ENCODE measurements around the gene PLXDC1. TPM values are rescaled to one million over a fixed set of nuclear protein-coding genes. Genes with fewer than 3 reads are reported as not detected.

The PLXDC1 gene
- total RNA-seq, 1 donor from 2014 or later = 19.7 TPM

- H3K36me3 Mint-ChIP-seq (ENCODE audit: unreplicated experiment) = peaks cover 2% of the 10 kb centered on the region
- H3K9me3 Mint-ChIP-seq (ENCODE audit: unreplicated experiment) = no peaks in the 10 kb centered on the region
- TF ChIP-seq CTCF (IDR thresholded peaks at IDR 0.05) = no peak
- peaks cover 11% of the 10 kb centered on the region for H3K4me1 Mint-ChIP-seq (ENCODE audit: unreplicated experiment)
- H3K27me3 Mint-ChIP-seq (ENCODE audit: unreplicated experiment) = peaks cover 3% of the 10 kb centered on the region
- no peak overlapping the region for H3K4me3 Mint-ChIP-seq (ENCODE audit: unreplicated experiment)
- no peak for DNase-seq (ENCODE audit: extremely low spot score, unreplicated experiment)
- H3K27ac Mint-ChIP-seq (ENCODE audit: unreplicated experiment) = no peak overlapping the region
Observed at GRCh38 chr17:39104046-39104445, 47.4 kb downstream of the PLXDC1 start.

- Mint-ChIP-seq H3K27ac (ENCODE audit: unreplicated experiment) (no peak overlapping the region), H3K4me1 (ENCODE audit: unreplicated experiment) (peaks cover 19% of the 10 kb centered on the region), H3K4me3 (ENCODE audit: unreplicated experiment) (no peak overlapping the region), H3K27me3 (ENCODE audit: unreplicated experiment) (peaks cover 5% of the 10 kb centered on the region), H3K36me3 (ENCODE audit: unreplicated experiment) (peaks cover 2% of the 10 kb centered on the region), H3K9me3 (ENCODE audit: unreplicated experiment) (no peaks in the 10 kb centered on the region)
- DNase-seq (ENCODE audit: extremely low spot score, unreplicated experiment) = no peak
- no peak for TF ChIP-seq CTCF (IDR thresholded peaks at IDR 0.05)
Observed at GRCh38 chr17:39101091-39101490, 50.3 kb downstream of the PLXDC1 start.

GRCh38 chr17:39100530-39100929 lies 50.9 kb downstream of the PLXDC1 start:
- Mint-ChIP-seq H3K27me3 (ENCODE audit: unreplicated experiment) (peaks cover 5% of the 10 kb centered on the region), H3K36me3 (ENCODE audit: unreplicated experiment) (peaks cover 2% of the 10 kb centered on the region)
- no peak for TF ChIP-seq CTCF (IDR thresholded peaks at IDR 0.05)

DNA sequence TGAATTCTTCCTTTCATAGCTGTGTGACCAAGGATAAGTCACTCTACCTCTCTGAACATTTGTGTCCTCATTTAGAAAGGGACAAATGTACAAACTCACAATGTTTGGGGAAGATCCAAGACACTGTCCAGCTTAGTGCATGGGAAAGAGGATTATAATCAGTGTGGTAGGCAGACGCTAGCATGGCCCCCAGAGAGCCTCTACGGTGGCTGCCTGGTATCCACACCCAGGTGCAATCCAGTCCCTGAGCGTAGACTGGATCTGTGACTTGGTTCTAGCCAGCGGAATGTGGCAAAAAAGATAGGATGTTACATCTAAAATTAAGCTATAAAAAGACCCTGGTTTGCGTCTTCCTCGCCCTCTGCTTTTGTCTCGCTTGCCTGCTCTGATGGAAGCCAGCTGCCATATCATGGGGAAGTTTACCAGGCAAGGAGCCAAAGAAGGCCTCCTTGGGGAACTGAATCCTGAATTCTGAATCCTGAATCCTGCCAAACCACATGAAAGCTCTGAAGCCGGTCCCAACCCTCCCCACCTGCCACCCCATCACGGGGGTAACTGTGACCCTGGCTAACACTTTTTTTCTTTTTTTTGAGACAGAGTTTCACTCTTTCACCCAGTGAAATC lies 51.7 kb downstream of the PLXDC1 start:
- no peak overlapping the region for H3K4me3 Mint-ChIP-seq (ENCODE audit: unreplicated experiment)
- H3K27me3 Mint-ChIP-seq (ENCODE audit: unreplicated experiment) = peaks cover 7% of the 10 kb centered on the region
- peak overlapping the region; percentile 3 for H3K27ac Mint-ChIP-seq (ENCODE audit: unreplicated experiment)
- H3K9me3 Mint-ChIP-seq (ENCODE audit: unreplicated experiment) = no peaks in the 10 kb centered on the region
- H3K36me3 Mint-ChIP-seq (ENCODE audit: unreplicated experiment) = no peaks in the 10 kb centered on the region
- TF ChIP-seq CTCF (IDR thresholded peaks at IDR 0.05) = no peak
- no peak for DNase-seq (ENCODE audit: extremely low spot score, unreplicated experiment)
- H3K4me1 Mint-ChIP-seq (ENCODE audit: unreplicated experiment) = peaks cover 26% of the 10 kb centered on the region

More at GRCh38 chr17:39100530-39100929, 50.9 kb downstream of the PLXDC1 start:
- no peak overlapping the region for H3K27ac Mint-ChIP-seq (ENCODE audit: unreplicated experiment)
- H3K4me1 Mint-ChIP-seq (ENCODE audit: unreplicated experiment) = peaks cover 21% of the 10 kb centered on the region
- no peaks in the 10 kb centered on the region for H3K9me3 Mint-ChIP-seq (ENCODE audit: unreplicated experiment)
- no peak overlapping the region for H3K4me3 Mint-ChIP-seq (ENCODE audit: unreplicated experiment)
- DNase-seq (ENCODE audit: extremely low spot score, unreplicated experiment) = no peak

GRCh38 chr17:39098588-39098987 lies 52.8 kb downstream of the PLXDC1 start:
- Mint-ChIP-seq H3K4me3 (ENCODE audit: unreplicated experiment) (no peak overlapping the region), H3K9me3 (ENCODE audit: unreplicated experiment) (no peaks in the 10 kb centered on the region), H3K27me3 (ENCODE audit: unreplicated experiment) (peaks cover 7% of the 10 kb centered on the region), H3K4me1 (ENCODE audit: unreplicated experiment) (peaks cover 30% of the 10 kb centered on the region), H3K27ac (ENCODE audit: unreplicated experiment) (no peak overlapping the region), H3K36me3 (ENCODE audit: unreplicated experiment) (no peaks in the 10 kb centered on the region)
- TF ChIP-seq CTCF (IDR thresholded peaks at IDR 0.05) = no peak
- no peak for DNase-seq (ENCODE audit: extremely low spot score, unreplicated experiment)

Measured in osteocyte (in vitro differentiated cells).